Nephron (organoid): Measurements from ENCODE around the gene PHC3.

ENCODE experiments used
- H3K27ac Mint-ChIP-seq, 3 experiments: 2 replicates each; pipeline ENCODE4 v1.8.0; 2020; ENCODE audit warnings: mixed read lengths in 3 of 3, mild to moderate bottlenecking in 2 of 3, moderate library complexity in 1 of 3
- H3K27me3 Mint-ChIP-seq: 2 replicates; pipeline ENCODE4 v1.8.0; 2021; ENCODE audit warnings: low read depth, mild to moderate bottlenecking, moderate library complexity, mixed read lengths
- H3K36me3 Mint-ChIP-seq: 2 replicates; pipeline ENCODE4 v1.8.0; 2020; ENCODE audit warnings: low read depth, mixed read lengths
- H3K4me1 Mint-ChIP-seq: 2 replicates; pipeline ENCODE4 v1.8.0; 2020; ENCODE audit warnings: mixed read lengths
- H3K4me3 Mint-ChIP-seq, 3 experiments: 2 replicates each; pipeline ENCODE4 v1.8.0; 2020; ENCODE audit warnings: mild to moderate bottlenecking in 3 of 3, mixed read lengths in 3 of 3, moderate library complexity in 2 of 3
- H3K9me3 Mint-ChIP-seq: 2 replicates; pipeline ENCODE4 v1.8.0; 2020; ENCODE audit warnings: mixed read lengths
- CTCF ChIP-seq, 3 experiments: fragments of 200-600 bp; sonication (generic); IDR thresholded peaks; one replicate each; pipeline ENCODE4 v1.5.0; 2021; ENCODE audit warnings: antibody characterized with exemption in 3 of 3; ENCODE audit not compliant: unreplicated experiment in 3 of 3

The PHC3 gene

GRCh38 chr3:170180908-170181885 is at the start of gene PHC3:
Gene PHC3, minus strand, starts transcription at chr3:170181733. Its CDS starts 18 bp downstream, at chr3:170181715.
- Mint-ChIP-seq H3K27me3 (no peaks in the 10 kb centered on the region), H3K4me3 (peak within 1 kb of the TSS; percentile 100), H3K4me1 (peaks cover 22% of the 10 kb centered on the region), H3K36me3 (peaks cover 22% of the 10 kb centered on the region), H3K27ac (peak within 1 kb of the TSS; percentile 92 to 100 (median 100)), H3K9me3 (no peaks in the 10 kb centered on the region)
- TF ChIP-seq CTCF (IDR thresholded peaks at IDR 0.05; ENCODE audit: unreplicated experiment in 3 of 3) = no peak

GRCh38 chr3:170228093-170228766 is 46.7 kb upstream of the PHC3 start:
- no peak overlapping the region for H3K4me3 Mint-ChIP-seq

DNA sequence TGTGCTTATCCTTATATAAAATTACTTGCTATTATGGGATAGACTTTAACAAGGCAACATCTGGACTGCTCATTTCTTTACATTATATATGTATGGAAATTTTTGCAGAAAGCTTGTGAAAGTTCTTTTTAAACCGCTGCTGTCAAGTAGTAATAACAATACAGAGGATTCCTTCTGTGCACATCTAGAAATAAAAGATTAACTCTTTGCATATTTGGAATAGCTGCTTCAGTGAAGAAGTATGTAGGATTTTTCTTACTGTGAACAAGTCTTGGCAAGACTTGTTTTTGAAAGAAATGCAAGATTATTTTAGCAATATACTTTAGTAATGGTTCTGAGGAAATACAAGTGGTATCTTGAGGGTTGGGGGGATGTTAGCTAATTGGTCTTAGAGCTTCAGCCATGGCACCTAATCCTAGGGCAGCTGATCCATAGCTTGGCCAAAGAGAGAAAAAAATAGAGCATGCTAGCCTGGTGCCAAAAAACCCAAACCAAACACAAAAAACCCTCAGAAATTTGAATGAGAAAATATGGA is 45.0 kb upstream of the PHC3 start:
- H3K9me3 Mint-ChIP-seq = no peaks in the 10 kb centered on the region
- H3K27ac Mint-ChIP-seq = peak overlapping the region; percentile 33 to 69 (median 66)
- TF ChIP-seq CTCF (IDR thresholded peaks at IDR 0.05; ENCODE audit: unreplicated experiment in 3 of 3) = no peak
- peak overlapping the region in 1 of 3 experiments; percentile 24 for H3K4me3 Mint-ChIP-seq
- peaks cover 3% of the 10 kb centered on the region for H3K27me3 Mint-ChIP-seq
- H3K36me3 Mint-ChIP-seq = peaks cover 4% of the 10 kb centered on the region
- peaks cover 46% of the 10 kb centered on the region for H3K4me1 Mint-ChIP-seq

More at GRCh38 chr3:170228093-170228766, 46.7 kb upstream of the PHC3 start:
- H3K27ac Mint-ChIP-seq = peak overlapping the region in 1 of 3 experiments; percentile 9
- no peaks in the 10 kb centered on the region for H3K9me3 Mint-ChIP-seq
- no peaks in the 10 kb centered on the region for H3K27me3 Mint-ChIP-seq
- TF ChIP-seq CTCF (IDR thresholded peaks at IDR 0.05; ENCODE audit: unreplicated experiment in 3 of 3) = no peak
- H3K36me3 Mint-ChIP-seq = peaks cover 7% of the 10 kb centered on the region
- H3K4me1 Mint-ChIP-seq = peaks cover 44% of the 10 kb centered on the region

- Mint-ChIP-seq H3K27ac (peak overlapping the region; percentile 30 to 58 (median 54)), H3K27me3 (peaks cover 3% of the 10 kb centered on the region), H3K36me3 (peaks cover 4% of the 10 kb centered on the region), H3K9me3 (no peaks in the 10 kb centered on the region), H3K4me3 (peak overlapping the region; percentile 66 to 89 (median 73)), H3K4me1 (peaks cover 46% of the 10 kb centered on the region)
- TF ChIP-seq CTCF (IDR thresholded peaks at IDR 0.05; ENCODE audit: unreplicated experiment in 3 of 3) = no peak
These were observed 43.6 kb upstream of the PHC3 start for GRCh38 chr3:170225166-170225565.

- Mint-ChIP-seq H3K4me1 (peaks cover 40% of the 10 kb centered on the region), H3K27ac (peak overlapping the region; percentile 93 to 100 (median 100)), H3K36me3 (peaks cover 4% of the 10 kb centered on the region), H3K27me3 (peaks cover 3% of the 10 kb centered on the region), H3K4me3 (peak overlapping the region; percentile 89 to 98 (median 94)), H3K9me3 (no peaks in the 10 kb centered on the region)
- peak in 1 of 3 experiments; percentile 10 for TF ChIP-seq CTCF (IDR thresholded peaks at IDR 0.05; ENCODE audit: unreplicated experiment in 3 of 3)
These were observed 41.4 kb upstream of the PHC3 start for GRCh38 chr3:170222647-170223541.
